ENCODE results near the gene FHOD3.

The FHOD3 gene

DNA sequence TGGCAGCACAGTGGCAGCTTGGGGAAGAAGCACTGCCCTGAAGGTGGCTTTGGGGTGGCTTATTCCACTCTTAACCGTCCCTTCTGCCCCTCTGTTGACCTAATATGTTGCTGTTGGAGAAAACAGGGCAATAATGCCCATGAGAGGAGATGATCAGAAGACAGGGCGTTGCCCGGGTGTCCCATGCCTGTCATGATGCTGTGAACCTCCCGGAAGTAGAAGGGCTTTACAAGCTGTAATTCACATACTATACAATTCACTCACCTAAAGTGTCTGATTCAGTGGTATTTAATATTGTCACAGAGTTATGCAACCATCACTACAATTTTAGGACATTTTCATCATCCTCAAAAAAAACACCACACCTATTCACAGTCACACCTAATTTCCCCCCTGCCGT lies 112.3 kb downstream of the FHOD3 start:
- DNase-seq (ENCODE audit: low read depth in 2 of 2): no peak

DNA sequence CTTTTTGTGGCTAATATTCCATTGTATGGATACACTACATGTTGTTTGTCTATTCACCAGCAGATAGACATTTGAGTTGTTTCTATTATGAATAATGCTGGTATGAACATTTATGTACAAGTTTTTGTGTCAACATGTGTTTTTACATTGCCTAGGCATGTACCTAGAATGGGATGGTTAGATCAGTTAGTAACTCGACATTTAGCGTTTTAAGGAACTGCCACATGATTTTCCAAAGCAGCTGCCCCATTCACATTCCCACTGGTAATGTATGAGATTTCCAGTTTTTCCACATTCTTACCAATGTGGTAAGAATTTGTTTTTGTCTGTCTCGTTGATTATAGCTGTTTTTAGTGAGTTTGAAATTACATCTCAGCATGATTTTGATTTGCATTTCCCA lies 112.8 kb downstream of the FHOD3 start:
- no peak for DNase-seq (ENCODE audit: low read depth in 2 of 2)

GRCh38 chr18:36411745-36412168 lies 114.2 kb downstream of the FHOD3 start:
- DNase-seq (ENCODE audit: low read depth in 2 of 2): no peak

DNA sequence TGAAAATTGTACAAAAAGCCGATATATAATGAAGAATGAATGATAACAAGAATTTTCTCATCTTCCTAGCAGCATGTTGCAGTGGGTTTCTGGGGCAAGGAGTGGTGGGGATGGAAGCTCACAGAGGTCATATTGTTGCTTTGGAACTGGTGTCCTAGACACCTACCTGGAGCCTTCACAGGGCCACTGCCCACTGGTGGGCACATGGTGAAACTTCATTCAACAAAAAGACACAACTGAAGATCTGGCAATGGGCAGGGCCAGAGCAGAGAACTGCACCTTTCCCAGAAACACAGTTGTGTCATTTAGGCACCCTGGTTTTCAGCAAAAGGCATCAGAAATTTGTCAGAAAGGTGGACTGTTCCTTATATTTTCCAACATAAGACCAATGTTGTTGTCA lies 115.3 kb downstream of the FHOD3 start:
- no peak for DNase-seq (ENCODE audit: low read depth in 2 of 2)

DNA sequence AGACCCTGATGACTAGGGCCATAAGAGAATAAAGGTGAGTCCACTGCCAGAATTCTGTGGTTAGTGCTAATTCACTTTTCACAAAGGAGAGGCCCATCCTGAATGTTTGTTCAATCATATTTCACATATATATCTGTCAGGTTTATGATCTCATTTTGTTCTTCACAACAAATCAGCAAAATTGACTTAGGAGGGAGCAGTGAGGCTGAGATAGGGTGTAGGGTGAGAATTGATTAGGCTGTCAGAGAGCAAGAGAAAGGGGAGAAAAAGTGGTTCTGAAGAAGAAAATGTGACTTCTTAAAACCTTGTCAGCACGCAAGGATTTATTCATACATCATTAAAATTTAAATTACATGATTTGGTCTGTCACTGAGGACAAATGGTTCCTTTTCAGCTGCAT lies 117.7 kb downstream of the FHOD3 start:
- no peak for DNase-seq (ENCODE audit: low read depth in 2 of 2)

DNA sequence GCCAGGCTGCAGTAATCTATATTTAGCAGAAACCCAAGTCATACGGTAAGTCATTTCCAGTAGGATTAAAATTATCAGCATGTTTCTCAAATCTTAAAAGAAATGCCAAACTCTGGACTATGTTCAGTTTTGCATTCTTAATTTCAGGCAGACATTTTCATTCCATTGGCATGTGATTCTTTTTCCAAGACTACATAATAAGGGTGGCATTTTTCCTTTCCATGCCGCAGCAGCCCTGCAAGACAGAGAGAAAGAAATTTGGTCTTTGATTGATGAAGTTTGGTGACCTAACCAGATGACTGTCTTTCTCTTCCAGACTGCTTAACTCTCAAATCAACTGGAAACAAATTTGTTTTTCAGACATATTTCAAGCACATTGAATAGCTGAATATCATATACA lies 118.1 kb downstream of the FHOD3 start:
- DNase-seq (ENCODE audit: low read depth in 2 of 2): no peak

DNA sequence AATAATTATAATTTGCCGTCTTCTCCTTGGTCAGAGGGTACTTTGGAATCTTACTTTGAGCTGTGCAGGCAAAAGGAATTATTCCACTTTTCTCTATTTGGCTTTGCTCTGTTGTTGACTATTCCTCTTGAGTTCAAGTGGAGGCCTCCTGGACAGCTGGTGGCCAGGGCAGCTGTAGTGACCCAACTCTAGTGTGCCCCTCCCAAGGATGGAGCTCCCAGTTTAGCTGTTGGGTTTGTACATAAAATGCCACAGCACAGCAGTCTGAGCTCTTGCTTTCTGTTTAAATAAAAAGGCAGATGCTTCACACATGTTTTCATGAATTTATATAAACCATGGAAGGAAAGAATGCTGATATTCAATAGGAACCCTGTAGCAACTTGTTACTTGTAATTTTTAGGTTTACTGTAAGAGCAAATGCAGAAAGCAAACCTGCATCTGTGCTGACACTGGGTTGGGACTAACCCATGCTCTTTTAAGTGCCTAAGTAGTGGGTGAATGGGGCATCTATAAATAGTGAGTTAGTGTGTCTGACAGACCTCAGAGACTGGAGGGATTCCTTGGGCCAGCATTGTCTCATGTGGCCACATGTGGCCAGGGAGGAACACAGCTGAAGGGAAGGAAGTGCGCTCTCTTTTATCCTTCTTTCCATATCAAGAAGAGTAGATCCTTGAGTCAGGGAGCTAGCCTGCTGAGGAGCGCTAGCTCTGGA lies 121.8 kb downstream of the FHOD3 start:
- DNase-seq (ENCODE audit: low read depth in 2 of 2): no peak

GRCh38 chr18:36419900-36420531 lies 122.5 kb downstream of the FHOD3 start:
- DNase-seq (ENCODE audit: low read depth in 2 of 2): no peak

GRCh38 chr18:36420826-36421225 lies 123.3 kb downstream of the FHOD3 start:
- no peak for DNase-seq (ENCODE audit: low read depth in 2 of 2)

- DNase-seq (ENCODE audit: low read depth in 2 of 2): no peak
These were observed 127.2 kb downstream of the FHOD3 start for GRCh38 chr18:36424741-36425142.

GRCh38 chr18:36427369-36427768 lies 129.9 kb downstream of the FHOD3 start:
- no peak for DNase-seq (ENCODE audit: low read depth in 2 of 2)

GRCh38 chr18:36427831-36428230 lies 130.3 kb downstream of the FHOD3 start:
- no peak for DNase-seq (ENCODE audit: low read depth in 2 of 2)

DNA sequence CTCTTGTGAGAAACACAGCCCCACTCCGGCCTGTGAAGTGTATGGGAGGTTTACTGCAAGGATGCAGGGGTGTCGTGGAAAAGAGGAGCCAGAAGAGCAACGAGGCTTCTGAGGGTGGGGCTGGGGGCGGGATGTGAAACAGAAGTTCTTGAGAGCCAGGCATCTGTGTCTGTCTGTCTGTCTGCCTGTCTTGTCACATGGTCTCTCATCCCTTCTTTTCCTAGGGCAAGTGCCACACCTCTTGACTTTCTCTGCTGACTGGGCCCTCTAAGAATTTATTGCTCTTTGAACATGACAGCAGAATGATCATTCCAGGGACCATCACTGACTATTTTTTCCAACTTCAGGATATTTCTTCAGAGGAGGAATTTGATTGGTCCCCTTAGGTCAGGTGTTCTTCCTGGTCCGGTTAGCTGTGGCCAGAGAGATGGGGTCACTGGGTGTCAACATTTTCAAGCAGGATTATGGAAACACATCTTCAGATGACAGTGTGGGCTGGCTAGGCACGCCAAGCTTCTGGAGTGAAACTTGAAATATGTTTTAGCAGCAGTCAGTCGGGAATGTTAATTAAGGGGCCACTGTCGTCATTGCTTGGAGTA lies 131.0 kb downstream of the FHOD3 start:
- no peak for DNase-seq (ENCODE audit: low read depth in 2 of 2)

- no peak for DNase-seq (ENCODE audit: low read depth in 2 of 2)
These were observed 135.5 kb downstream of the FHOD3 start for GRCh38 chr18:36432880-36433555.

DNA sequence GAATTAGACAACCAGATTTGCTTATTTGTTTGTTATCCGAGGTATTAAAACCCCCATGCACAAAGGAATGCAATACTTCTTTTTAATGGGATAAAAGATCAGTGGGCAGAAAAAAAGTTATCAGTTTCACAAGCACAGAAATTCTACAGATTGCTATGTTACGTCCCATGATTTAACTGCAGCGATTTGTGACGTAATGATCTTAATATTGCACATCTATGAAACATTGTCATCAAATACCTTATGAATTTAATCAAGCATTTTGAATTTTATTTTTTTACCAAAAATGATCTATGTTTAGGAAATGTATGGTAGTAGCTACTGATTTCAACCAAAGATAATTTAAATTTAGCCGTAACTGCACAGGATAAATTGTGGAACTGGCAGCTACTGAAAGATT lies 138.9 kb downstream of the FHOD3 start:
- DNase-seq (ENCODE audit: low read depth in 2 of 2): no peak

- peak; percentile 52 to 62 for DNase-seq (ENCODE audit: low read depth in 2 of 2)
These were observed 143.1 kb downstream of the FHOD3 start for GRCh38 chr18:36440614-36441013.

DNA sequence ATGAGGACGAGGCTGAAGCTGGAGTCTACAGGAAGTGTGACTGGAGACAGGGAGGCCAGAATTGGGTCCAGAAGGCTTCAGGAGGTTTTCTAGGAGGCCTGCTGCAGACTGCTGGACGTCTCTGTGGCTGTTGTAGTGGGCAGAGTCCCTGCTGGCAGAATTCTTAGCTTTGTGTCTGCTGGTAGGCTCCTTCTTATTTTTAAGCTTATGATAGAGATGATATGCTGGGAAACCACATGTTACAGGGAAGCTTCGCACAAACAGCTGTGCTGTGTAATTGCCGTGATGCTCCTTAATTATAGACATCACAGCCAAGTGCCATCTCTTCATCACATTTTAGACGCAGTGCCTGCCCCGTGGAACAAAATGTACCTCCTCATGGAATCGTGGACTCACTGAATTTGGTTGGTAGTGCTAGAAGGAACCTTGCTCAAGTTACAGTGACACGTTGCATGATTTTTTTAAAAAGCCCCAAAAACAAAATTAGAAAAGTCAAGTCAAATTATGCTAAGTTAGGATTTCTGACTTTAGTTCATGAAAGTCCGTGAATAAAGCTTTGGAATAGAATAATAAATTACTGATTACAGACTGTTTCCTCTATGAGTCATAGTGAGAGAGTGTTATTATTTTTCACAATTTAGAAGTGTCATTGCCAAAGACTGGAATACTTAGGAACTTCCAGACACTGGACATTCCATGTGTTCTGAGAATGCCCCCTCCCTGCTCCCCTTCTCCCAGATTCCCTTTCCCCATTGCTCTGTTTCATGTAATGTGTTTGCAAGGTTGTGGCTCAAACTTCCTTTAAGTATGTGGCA lies 144.1 kb downstream of the FHOD3 start:
- DNase-seq (ENCODE audit: low read depth in 2 of 2): peak; percentile 84

GRCh38 chr18:36442717-36443116 lies 145.2 kb downstream of the FHOD3 start:
- DNase-seq (ENCODE audit: low read depth in 2 of 2): no peak

GRCh38 chr18:36446059-36446458 lies 148.5 kb downstream of the FHOD3 start:
- DNase-seq (ENCODE audit: low read depth in 2 of 2): no peak

DNA sequence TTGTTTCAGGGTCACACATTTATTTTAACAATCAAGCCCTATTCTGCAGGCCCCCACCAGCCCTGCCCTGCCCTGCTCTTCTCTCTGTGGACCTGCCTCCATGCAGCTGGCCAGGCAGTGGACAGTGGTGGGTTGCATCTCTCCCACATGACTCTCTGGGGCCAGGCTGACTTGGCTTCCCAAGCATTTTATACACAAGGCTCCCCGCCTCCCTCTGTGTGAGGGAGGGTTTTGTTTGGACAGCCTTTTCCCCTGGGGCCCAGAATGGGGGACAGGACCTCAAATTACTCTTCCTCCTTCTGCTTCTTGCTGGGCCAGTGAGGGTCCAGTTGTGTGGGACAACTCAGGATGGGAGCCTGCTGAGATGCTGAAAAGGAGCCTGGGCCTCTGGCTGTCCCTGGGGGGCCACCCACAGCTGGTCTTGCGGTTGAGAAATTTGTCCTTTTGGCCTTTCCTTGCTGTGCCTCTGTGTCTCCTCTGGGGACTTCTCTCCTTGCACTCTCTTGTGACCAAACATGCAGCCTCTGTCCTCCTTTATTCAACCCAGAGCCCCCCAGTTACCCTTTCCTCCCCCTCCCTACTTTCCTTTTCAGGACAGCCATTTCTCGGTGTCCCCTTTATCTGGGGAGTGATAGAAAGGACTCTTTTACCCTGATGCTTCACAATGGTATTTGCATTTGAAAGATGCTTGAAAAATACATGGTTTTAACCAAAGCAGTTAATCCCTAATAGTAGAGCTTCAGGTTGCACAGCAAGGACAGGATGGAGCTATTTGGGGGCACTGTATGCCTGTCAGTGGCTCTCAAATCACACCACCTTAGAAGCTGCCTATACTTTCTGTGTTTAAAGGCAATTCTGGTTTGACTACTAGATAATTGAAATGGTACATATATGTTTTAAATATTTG lies 151.1 kb downstream of the FHOD3 start:
- DNase-seq (ENCODE audit: low read depth in 2 of 2): no peak

- DNase-seq (ENCODE audit: low read depth in 2 of 2): no peak
These were observed 151.9 kb downstream of the FHOD3 start for GRCh38 chr18:36449451-36449850.
